ENCODE results near the gene EPHB6.

Gene EPHB6

GRCh38 chr7:142808802-142809583 is 45.9 kb upstream of the EPHB6 start:
- peak; percentile 98 for DNase-seq (ENCODE audit: low read depth)
- no peak overlapping the region; the same call in 1 of the 2 replicates for H3K4me3 ChIP-seq (ENCODE audit: low read depth, low read length)

GRCh38 chr7:142809671-142810070 is 45.2 kb upstream of the EPHB6 start:
- no peak for TF ChIP-seq CTCF (IDR thresholded peaks at IDR 0.05; ENCODE audit: insufficient read depth, low read depth, low read length, missing control alignments)
- peak; percentile 52 for DNase-seq (ENCODE audit: low read depth)

More at GRCh38 chr7:142808802-142809583, 45.9 kb upstream of the EPHB6 start:
- TF ChIP-seq CTCF (IDR thresholded peaks at IDR 0.05; ENCODE audit: insufficient read depth, low read depth, low read length, missing control alignments) = no peak

GRCh38 chr7:142811154-142811737 is 43.6 kb upstream of the EPHB6 start:
- peak; percentile 68 for DNase-seq (ENCODE audit: low read depth)
- peak; percentile 55 for TF ChIP-seq CTCF (IDR thresholded peaks at IDR 0.05; ENCODE audit: insufficient read depth, low read depth, low read length, missing control alignments)
- H3K4me3 ChIP-seq (ENCODE audit: low read depth, low read length) = no peak overlapping the region

More at GRCh38 chr7:142809671-142810070, 45.2 kb upstream of the EPHB6 start:
- no peak overlapping the region; the same call in 1 of the 2 replicates for H3K4me3 ChIP-seq (ENCODE audit: low read depth, low read length)

- no peak overlapping the region for H3K4me3 ChIP-seq (ENCODE audit: low read depth, low read length)
- peak; percentile 61 for DNase-seq (ENCODE audit: low read depth)
- TF ChIP-seq CTCF (IDR thresholded peaks at IDR 0.05; ENCODE audit: insufficient read depth, low read depth, low read length, missing control alignments) = no peak
These were observed 42.2 kb upstream of the EPHB6 start for GRCh38 chr7:142812437-142813215.

- no peak for DNase-seq (ENCODE audit: low read depth)
- no peak overlapping the region for H3K4me3 ChIP-seq (ENCODE audit: low read depth, low read length)
- TF ChIP-seq CTCF (IDR thresholded peaks at IDR 0.05; ENCODE audit: insufficient read depth, low read depth, low read length, missing control alignments) = no peak
These were observed 41.6 kb upstream of the EPHB6 start for GRCh38 chr7:142813226-142813625.

- no peak overlapping the region for H3K4me3 ChIP-seq (ENCODE audit: low read depth, low read length)
- no peak for DNase-seq (ENCODE audit: low read depth)
- TF ChIP-seq CTCF (IDR thresholded peaks at IDR 0.05; ENCODE audit: insufficient read depth, low read depth, low read length, missing control alignments) = no peak
These were observed 41.2 kb upstream of the EPHB6 start for GRCh38 chr7:142813699-142814098.
